ENCODE measurements around the gene PFKFB4.

The PFKFB4 gene

DNA sequence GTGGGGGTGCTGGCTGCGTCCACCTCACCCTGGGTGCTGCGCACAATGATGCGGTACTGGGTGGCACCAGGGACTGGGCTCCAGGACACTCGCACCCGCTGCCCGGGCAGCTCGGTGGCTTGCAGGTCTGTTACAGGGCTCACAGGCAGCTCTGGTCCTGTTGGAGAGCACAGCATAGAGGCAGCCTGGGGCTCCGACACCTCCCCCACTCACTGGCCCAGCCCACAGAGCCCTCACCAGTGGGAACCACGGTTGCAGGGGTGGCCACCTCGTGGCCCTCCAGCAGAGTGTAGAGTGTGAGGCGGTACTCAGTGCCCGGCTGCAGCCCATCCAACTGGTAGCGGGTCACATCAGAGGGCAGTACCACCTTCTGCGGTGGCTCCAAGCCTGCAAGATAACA is 34.8 kb upstream of the PFKFB4 start:
- no peak overlapping the region for H3K4me3 ChIP-seq (ENCODE audit: low read depth in 1 of 2, low read length in 1 of 2)
- H3K27ac ChIP-seq = no peak overlapping the region
- H3K36me3 ChIP-seq = no peaks in the 10 kb centered on the region
- H3K9me3 ChIP-seq = no peaks in the 10 kb centered on the region
- peaks cover 88% of the 10 kb centered on the region for H3K27me3 ChIP-seq
- TF ChIP-seq, protein P1, sequence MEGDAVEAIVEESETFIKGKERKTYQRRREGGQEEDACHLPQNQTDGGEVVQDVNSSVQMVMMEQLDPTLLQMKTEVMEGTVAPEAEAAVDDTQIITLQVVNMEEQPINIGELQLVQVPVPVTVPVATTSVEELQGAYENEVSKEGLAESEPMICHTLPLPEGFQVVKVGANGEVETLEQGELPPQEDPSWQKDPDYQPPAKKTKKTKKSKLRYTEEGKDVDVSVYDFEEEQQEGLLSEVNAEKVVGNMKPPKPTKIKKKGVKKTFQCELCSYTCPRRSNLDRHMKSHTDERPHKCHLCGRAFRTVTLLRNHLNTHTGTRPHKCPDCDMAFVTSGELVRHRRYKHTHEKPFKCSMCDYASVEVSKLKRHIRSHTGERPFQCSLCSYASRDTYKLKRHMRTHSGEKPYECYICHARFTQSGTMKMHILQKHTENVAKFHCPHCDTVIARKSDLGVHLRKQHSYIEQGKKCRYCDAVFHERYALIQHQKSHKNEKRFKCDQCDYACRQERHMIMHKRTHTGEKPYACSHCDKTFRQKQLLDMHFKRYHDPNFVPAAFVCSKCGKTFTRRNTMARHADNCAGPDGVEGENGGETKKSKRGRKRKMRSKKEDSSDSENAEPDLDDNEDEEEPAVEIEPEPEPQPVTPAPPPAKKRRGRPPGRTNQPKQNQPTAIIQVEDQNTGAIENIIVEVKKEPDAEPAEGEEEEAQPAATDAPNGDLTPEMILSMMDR (IDR thresholded peaks at IDR 0.05) = no peak
- H3K4me1 ChIP-seq (ENCODE audit: control insufficient read depth in 1 of 2, insufficient read depth in 1 of 2, low read depth in 1 of 2, low read length in 1 of 2) = no peaks in the 10 kb centered on the region

DNA sequence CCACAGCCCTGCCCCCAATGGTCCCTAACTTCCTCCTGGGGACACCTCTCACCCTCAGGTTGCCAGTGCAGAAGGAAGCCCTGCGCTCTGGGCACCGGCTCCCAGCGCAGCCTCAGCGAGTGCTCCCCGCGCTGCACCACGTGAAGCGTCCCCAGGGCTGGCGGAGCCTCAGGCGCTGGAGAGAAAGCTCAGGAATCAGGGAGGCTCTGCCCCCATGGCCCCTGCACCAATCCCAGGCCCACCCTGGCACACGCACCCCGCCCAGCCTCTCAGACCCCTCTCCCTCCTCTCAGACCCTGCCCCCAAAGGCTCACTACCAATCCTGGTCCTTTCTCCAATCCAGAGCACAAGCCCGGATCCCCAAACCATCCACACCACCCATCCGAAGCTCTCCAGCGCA is 31.6 kb upstream of the PFKFB4 start:
- no peaks in the 10 kb centered on the region for H3K9me3 ChIP-seq
- H3K27ac ChIP-seq = no peak overlapping the region
- H3K27me3 ChIP-seq = peaks cover 56% of the 10 kb centered on the region
- H3K4me1 ChIP-seq (ENCODE audit: control insufficient read depth in 1 of 2, insufficient read depth in 1 of 2, low read depth in 1 of 2, low read length in 1 of 2) = no peaks in the 10 kb centered on the region
- TF ChIP-seq, protein P1 (IDR thresholded peaks at IDR 0.05) = no peak
- H3K4me3 ChIP-seq (ENCODE audit: low read depth in 1 of 2, low read length in 1 of 2) = no peak overlapping the region
- no peaks in the 10 kb centered on the region for H3K36me3 ChIP-seq

DNA sequence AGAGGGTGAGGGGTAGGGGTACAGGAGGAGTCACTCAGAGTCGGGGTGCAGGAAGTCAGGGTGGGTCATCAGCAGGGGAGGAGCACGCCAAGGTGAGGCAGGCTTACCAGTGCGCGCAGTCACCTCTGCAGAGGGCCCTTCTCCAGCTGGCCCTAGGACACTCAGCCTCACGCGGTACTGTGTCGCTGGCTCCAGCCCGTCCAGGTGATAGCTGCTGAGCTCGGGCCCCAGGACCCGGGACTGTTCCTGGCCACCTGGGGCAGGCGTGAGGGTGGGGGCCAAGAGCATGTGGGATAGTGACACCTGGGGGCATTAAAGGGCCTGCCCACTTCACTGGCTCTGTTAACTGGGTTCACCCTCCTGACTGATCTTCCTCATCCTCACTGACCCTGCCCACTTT is 31.1 kb upstream of the PFKFB4 start:
- H3K27ac ChIP-seq = no peak overlapping the region
- H3K36me3 ChIP-seq = no peaks in the 10 kb centered on the region

DNA sequence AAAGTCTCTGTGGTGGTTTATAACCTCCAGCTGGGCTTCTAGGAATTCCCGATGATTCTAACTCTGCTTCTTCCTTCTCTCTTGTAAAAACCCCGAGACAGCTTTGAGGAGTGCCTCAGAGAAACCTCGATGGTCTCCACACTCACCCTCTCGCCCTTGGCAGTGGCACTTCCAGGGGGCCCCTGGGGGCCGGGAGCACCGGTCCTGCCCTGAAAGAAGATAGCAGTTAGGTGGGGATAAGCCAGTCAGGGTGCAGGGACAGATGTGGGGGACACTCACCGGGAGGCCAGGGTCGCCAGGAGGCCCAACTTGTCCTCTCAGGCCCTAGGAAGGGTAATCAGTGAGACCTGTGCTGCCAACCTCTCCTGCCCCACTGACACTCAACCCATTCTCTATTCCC is 28.8 kb upstream of the PFKFB4 start:
- H3K27ac ChIP-seq = no peak overlapping the region
- no peaks in the 10 kb centered on the region for H3K4me1 ChIP-seq (ENCODE audit: control insufficient read depth in 1 of 2, insufficient read depth in 1 of 2, low read depth in 1 of 2, low read length in 1 of 2)
- H3K27me3 ChIP-seq = peaks cover 28% of the 10 kb centered on the region
- no peaks in the 10 kb centered on the region for H3K9me3 ChIP-seq
- no peak overlapping the region for H3K4me3 ChIP-seq (ENCODE audit: low read depth in 1 of 2, low read length in 1 of 2)
- TF ChIP-seq, protein P1 (IDR thresholded peaks at IDR 0.05) = no peak
- no peaks in the 10 kb centered on the region for H3K36me3 ChIP-seq

More for the DNA sequence above, 31.1 kb upstream of the PFKFB4 start:
- Histone ChIP-seq H3K4me1 (ENCODE audit: control insufficient read depth in 1 of 2, insufficient read depth in 1 of 2, low read depth in 1 of 2, low read length in 1 of 2) (no peaks in the 10 kb centered on the region), H3K27me3 (peaks cover 51% of the 10 kb centered on the region), H3K4me3 (ENCODE audit: low read depth in 1 of 2, low read length in 1 of 2) (no peak overlapping the region), H3K9me3 (no peaks in the 10 kb centered on the region)
- TF ChIP-seq, protein P1 (IDR thresholded peaks at IDR 0.05) = no peak

DNA sequence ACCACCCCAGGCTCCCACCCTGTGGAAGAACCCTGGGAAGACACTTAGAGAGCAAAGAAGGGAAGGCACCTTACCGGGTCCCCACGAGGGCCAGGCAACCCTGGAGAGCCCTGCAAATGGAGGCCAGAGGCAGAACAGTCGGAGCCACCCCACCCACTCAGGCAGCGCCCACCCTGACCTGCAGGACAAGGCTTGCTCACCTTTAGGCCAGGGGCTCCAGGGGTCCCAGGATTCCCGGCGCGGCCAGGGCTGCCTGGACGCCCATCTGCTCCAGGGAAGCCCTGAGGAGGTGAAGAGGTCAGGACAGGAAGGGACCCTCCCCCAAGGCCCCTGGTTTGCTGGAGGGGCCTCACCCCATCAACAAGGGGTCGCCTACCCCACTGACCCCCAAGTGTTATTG is 28.2 kb upstream of the PFKFB4 start:
- no peaks in the 10 kb centered on the region for H3K4me1 ChIP-seq (ENCODE audit: control insufficient read depth in 1 of 2, insufficient read depth in 1 of 2, low read depth in 1 of 2, low read length in 1 of 2)
- H3K27ac ChIP-seq = no peak overlapping the region
- H3K4me3 ChIP-seq (ENCODE audit: low read depth in 1 of 2, low read length in 1 of 2) = no peak overlapping the region
- TF ChIP-seq, protein P1 (IDR thresholded peaks at IDR 0.05) = no peak
- H3K9me3 ChIP-seq = no peaks in the 10 kb centered on the region
- no peaks in the 10 kb centered on the region for H3K36me3 ChIP-seq
- H3K27me3 ChIP-seq = peaks cover 22% of the 10 kb centered on the region

Data from neutrophil (primary cell).